ENCODE data around the gene FNDC1.

FNDC1 gene

DNA sequence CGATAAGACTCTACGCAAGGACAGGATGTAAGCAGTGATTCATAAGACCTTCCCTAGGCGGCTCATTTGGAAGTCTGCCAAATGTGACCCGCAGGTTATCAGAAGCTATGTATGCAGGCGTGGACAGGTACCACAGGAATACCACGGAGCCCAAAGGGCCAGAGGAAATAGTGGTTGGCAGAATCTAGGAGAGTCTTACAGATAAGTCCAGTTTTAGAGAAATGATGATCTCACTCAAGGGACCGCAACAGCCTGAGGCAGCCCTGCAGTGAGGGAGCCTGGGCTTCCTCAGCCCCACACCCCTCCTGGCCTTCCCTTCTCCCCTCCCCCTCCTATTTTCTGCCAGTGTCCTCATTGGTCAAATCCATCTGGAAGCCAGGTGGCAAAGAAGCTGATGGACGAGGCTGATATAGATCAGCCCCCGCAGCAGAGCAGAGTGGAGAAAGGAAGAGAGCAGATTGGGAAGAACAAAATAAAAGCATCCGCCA is 110.6 kb downstream of the FNDC1 start:
- no peak for TF ChIP-seq REST (IDR thresholded peaks at IDR 0.05; ENCODE audit: insufficient read depth in 1 of 2, low read depth in 2 of 2, low read length in 2 of 2)
- TF ChIP-seq SIN3A (IDR thresholded peaks at IDR 0.05; ENCODE audit: borderline replicate concordance, insufficient read depth, low read length), result no peak
- TF ChIP-seq TAF1 (IDR thresholded peaks at IDR 0.05; ENCODE audit: borderline replicate concordance, insufficient read depth, low read length), result no peak
- TF ChIP-seq POLR2AphosphoS5 (IDR thresholded peaks at IDR 0.05; ENCODE audit: low read depth, low read length), result no peak
- TF ChIP-seq FOXP2 (optimal IDR thresholded peaks at IDR 0.05; ENCODE audit: borderline replicate concordance, extremely low read depth, extremely low read length, insufficient read depth), result no peak

GRCh38 chr6:159282421-159282820 is 113.2 kb downstream of the FNDC1 start:
- no peak for TF ChIP-seq REST (IDR thresholded peaks at IDR 0.05; ENCODE audit: insufficient read depth in 1 of 2, low read depth in 2 of 2, low read length in 2 of 2)
- TF ChIP-seq FOXP2 (optimal IDR thresholded peaks at IDR 0.05; ENCODE audit: borderline replicate concordance, extremely low read depth, extremely low read length, insufficient read depth), result no peak
- no peak for TF ChIP-seq TAF1 (IDR thresholded peaks at IDR 0.05; ENCODE audit: borderline replicate concordance, insufficient read depth, low read length)
- no peak for TF ChIP-seq POLR2AphosphoS5 (IDR thresholded peaks at IDR 0.05; ENCODE audit: low read depth, low read length)
- no peak for TF ChIP-seq SIN3A (IDR thresholded peaks at IDR 0.05; ENCODE audit: borderline replicate concordance, insufficient read depth, low read length)

GRCh38 chr6:159298840-159299239 is 129.6 kb downstream of the FNDC1 start:
- no peak for TF ChIP-seq SIN3A (IDR thresholded peaks at IDR 0.05; ENCODE audit: borderline replicate concordance, insufficient read depth, low read length)
- TF ChIP-seq REST (IDR thresholded peaks at IDR 0.05; ENCODE audit: insufficient read depth in 1 of 2, low read depth in 2 of 2, low read length in 2 of 2), result no peak

DNA sequence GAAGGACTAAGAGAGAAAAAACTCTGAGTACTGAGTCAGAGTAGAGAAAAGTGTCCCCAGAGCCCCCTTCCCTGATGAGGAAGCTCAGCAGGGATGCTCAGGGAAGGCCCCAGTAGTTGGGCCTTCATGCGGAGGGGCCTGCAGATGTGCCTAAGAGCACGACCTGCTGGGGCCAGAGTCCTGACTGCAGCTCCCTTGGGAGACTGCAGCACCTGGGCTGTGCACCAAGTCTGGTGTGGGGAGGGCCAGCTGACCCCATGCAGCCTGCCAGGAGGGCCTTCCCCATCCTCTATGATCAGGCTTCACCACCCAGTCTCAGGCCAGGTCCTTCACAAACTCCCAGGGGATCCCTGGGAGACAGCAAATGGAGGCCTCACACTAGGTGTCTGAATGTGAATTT is 130.4 kb downstream of the FNDC1 start:
- TF ChIP-seq REST (IDR thresholded peaks at IDR 0.05; ENCODE audit: insufficient read depth in 1 of 2, low read depth in 2 of 2, low read length in 2 of 2), result no peak

GRCh38 chr6:159301277-159301676 is 132.1 kb downstream of the FNDC1 start:
- TF ChIP-seq TAF1 (IDR thresholded peaks at IDR 0.05; ENCODE audit: borderline replicate concordance, insufficient read depth, low read length) (no peak), POLR2AphosphoS5 (IDR thresholded peaks at IDR 0.05; ENCODE audit: low read depth, low read length) (no peak), SIN3A (IDR thresholded peaks at IDR 0.05; ENCODE audit: borderline replicate concordance, insufficient read depth, low read length) (no peak), REST (IDR thresholded peaks at IDR 0.05; ENCODE audit: insufficient read depth in 1 of 2, low read depth in 2 of 2, low read length in 2 of 2) (no peak), FOXP2 (optimal IDR thresholded peaks at IDR 0.05; ENCODE audit: borderline replicate concordance, extremely low read depth, extremely low read length, insufficient read depth) (no peak)

All from PFSK-1 (cell line).